Activated naive CD8-positive, alpha-beta T cell treated with anti-CD3 and anti-CD28 coated beads for 36 hours (primary cell): Measurements from ENCODE around the gene CTH. TPM values are rescaled to one million over a fixed set of nuclear protein-coding genes. Genes with fewer than 3 reads are reported as not detected.
"Not testable (repeated sequence)": the region's sequence is repeated elsewhere in the genome, so short reads cannot be mapped to it uniquely, and the experiment has no call there.

Experiments used
- DNase-seq: peaks from one replicate; pipeline ENCODE4 v3.0.0; 2021
- H3K27ac Mint-ChIP-seq: one replicate; pipeline ENCODE4 v1.8.0; 2022; ENCODE audit warnings: mild to moderate bottlenecking, moderate library complexity, mixed read lengths
- H3K27me3 Mint-ChIP-seq: one replicate; pipeline ENCODE4 v1.8.0; 2022; ENCODE audit warnings: mild to moderate bottlenecking, mixed read lengths
- H3K36me3 Mint-ChIP-seq: one replicate; pipeline ENCODE4 v1.8.0; 2021; ENCODE audit warnings: mild to moderate bottlenecking, mixed read lengths
- H3K4me1 Mint-ChIP-seq: one replicate; pipeline ENCODE4 v1.8.0; 2021; ENCODE audit warnings: mixed read lengths
- H3K4me3 Mint-ChIP-seq: one replicate; pipeline ENCODE4 v1.8.0; 2022; ENCODE audit warnings: mild to moderate bottlenecking, moderate library complexity, mixed read lengths
- H3K9me3 Mint-ChIP-seq: one replicate; pipeline ENCODE4 v1.8.0; 2022; ENCODE audit warnings: mixed read lengths
- total RNA-seq, 2 experiments: library from RNA; stranded (reverse); gene quantifications; one replicate each; pipeline ENCODE4 v1.2.3, GENCODE V29; 2021

CTH gene
- total RNA-seq = 10 to 100 TPM; 12.9 to 13.9 TPM

- peak within 1 kb of the TSS; percentile 89 for H3K4me3 Mint-ChIP-seq
- H3K9me3 Mint-ChIP-seq = no peaks in the 10 kb centered on the region
- DNase-seq = peak; percentile 93
- H3K4me1 Mint-ChIP-seq = peaks cover 18% of the 10 kb centered on the region
- no peaks in the 10 kb centered on the region for H3K36me3 Mint-ChIP-seq
- H3K27me3 Mint-ChIP-seq = peaks cover 8% of the 10 kb centered on the region
- H3K27ac Mint-ChIP-seq = peak within 1 kb of the TSS; percentile 81
Observed at GRCh38 chr1:70410604-70411359, at the start of gene CTH. Gene CTH, plus strand, starts transcription at chr1:70411268. Its CDS starts 148 bp downstream, at chr1:70411416.

GRCh38 chr1:70361727-70362398 is 49.2 kb upstream of the CTH start:
- Mint-ChIP-seq H3K27ac (no peak overlapping the region), H3K4me3 (no peak overlapping the region), H3K9me3 (no peaks in the 10 kb centered on the region), H3K4me1 (peaks cover 5% of the 10 kb centered on the region), H3K27me3 (no peaks in the 10 kb centered on the region), H3K36me3 (no peaks in the 10 kb centered on the region)
- DNase-seq = no peak

DNA sequence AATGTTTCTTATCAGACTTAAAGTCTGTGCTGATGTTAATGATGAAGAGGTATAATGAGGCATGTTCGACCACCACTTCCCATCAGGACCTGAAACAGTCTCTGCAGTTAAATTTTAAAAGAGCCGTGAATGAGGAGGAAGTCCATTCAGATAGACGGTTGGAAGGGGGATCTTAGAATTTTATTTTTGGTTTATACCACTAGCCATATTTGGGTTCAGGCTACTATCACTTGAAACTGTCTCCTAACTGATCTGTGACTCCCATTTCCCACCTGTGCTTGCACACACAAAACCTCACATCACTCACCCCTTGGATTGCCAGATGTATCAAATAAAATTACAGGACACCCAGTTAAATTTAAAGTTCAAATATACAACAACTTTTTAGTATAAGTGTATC is 46.6 kb upstream of the CTH start:
- no peak for DNase-seq
- Mint-ChIP-seq H3K4me1 (peaks cover 5% of the 10 kb centered on the region), H3K27me3 (no peaks in the 10 kb centered on the region), H3K9me3 (no peaks in the 10 kb centered on the region), H3K27ac (no peak overlapping the region), H3K36me3 (no peaks in the 10 kb centered on the region), H3K4me3 (no peak overlapping the region)

DNA sequence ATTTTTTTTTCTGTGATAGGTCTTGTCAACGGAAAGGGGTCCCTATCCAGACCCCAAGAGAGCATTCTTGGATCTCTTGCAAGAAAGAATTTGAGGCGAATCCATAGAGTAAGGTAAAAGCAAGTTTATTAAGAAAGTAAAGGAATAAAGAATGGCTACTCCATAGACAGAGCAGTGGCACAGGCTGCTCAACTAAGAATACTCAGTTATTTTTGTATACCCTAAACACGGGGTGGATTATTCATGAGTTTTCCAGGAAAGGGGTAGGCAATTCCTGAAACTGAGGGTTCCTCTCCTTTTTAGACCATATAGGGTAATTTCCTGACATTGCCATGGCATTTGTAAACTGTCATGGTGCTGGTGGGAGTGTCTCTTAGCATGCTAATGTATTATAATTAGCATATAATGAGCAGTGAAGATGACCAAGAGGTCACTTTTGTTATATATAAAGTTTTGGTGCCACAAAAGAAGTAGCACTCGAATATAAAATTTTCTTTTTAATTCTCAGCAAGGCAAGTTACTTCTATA is 44.6 kb upstream of the CTH start:
- H3K4me1 Mint-ChIP-seq, H3K9me3 Mint-ChIP-seq: not testable (repeated sequence)

DNA sequence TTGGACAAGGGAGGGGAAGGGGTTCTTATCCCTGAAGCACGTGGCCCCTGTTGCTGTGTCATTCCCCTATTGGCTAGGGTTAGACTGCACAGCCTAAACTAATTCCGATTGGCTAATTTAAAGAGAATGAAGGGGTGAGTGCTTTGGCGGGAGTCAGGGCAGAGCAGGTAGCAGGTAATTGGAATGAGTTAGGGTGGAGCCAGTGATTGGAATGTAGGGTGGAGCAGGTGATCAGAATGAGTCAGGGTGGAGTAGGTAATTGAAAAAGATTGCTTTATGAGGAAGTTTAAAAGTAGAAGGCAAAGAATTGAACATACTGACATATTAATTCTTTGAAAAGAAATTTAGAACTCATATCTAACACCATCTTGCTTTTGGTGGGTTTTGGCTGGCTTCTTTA is 44.1 kb upstream of the CTH start:
- DNase-seq, H3K4me1 Mint-ChIP-seq, H3K27ac Mint-ChIP-seq, H3K36me3 Mint-ChIP-seq, H3K4me3 Mint-ChIP-seq, H3K27me3 Mint-ChIP-seq, H3K9me3 Mint-ChIP-seq: not testable (repeated sequence)

More for the DNA sequence above, 44.6 kb upstream of the CTH start:
- not testable (repeated sequence) for H3K36me3 Mint-ChIP-seq, DNase-seq, H3K27ac Mint-ChIP-seq, H3K4me3 Mint-ChIP-seq, H3K27me3 Mint-ChIP-seq

DNA sequence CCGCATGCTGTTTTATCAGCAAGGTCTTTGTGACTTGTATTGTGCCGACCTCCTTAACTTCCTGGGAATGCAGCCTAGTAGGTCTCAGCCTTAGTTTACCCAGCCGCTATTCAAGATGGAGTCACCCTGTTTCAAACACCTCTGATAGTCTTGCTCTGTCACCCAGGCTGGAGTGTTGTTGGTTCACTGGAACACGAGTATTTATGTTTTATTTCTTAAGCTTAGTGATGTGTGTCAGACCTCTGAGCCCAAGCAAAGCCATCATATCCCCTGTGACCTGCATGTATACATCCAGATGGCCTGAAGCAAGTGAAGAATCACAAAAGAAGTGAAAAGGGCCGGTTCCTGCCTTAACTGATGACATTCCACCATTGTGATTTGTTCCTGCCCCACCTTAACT is 43.7 kb upstream of the CTH start:
- DNase-seq, H3K9me3 Mint-ChIP-seq, H3K27me3 Mint-ChIP-seq, H3K4me3 Mint-ChIP-seq, H3K36me3 Mint-ChIP-seq, H3K4me1 Mint-ChIP-seq, H3K27ac Mint-ChIP-seq: not testable (repeated sequence)

GRCh38 chr1:70371586-70371985 is 39.5 kb upstream of the CTH start:
- not testable (repeated sequence) for H3K9me3 Mint-ChIP-seq, H3K36me3 Mint-ChIP-seq, H3K4me1 Mint-ChIP-seq, H3K27me3 Mint-ChIP-seq, DNase-seq, H3K27ac Mint-ChIP-seq, H3K4me3 Mint-ChIP-seq

DNA sequence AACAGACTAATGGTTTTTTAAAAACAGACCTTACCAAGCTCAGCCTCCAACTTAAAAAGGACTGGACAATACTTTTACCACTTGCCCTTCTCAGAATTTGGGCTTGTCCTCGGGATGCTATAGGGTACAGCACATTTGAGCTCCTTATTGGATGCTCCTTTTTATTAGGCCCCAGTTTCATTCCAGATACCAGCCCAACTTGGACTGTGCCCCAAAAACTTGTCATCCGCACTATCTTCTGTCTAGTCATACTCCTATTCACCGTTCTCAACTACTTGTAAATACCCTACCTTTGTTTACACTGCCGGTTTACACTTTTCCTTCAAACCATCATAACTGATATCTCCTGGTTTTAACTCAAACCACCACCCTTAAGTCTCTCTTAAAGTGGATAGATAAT is 38.6 kb upstream of the CTH start:
- Mint-ChIP-seq H3K27me3 (no peaks in the 10 kb centered on the region), H3K4me3 (no peak overlapping the region), H3K9me3 (no peaks in the 10 kb centered on the region), H3K36me3 (no peaks in the 10 kb centered on the region), H3K27ac (no peak overlapping the region), H3K4me1 (no peaks in the 10 kb centered on the region)
- no peak for DNase-seq

GRCh38 chr1:70373580-70373979 is 37.5 kb upstream of the CTH start:
- not testable (repeated sequence) for H3K27ac Mint-ChIP-seq, H3K4me3 Mint-ChIP-seq, H3K36me3 Mint-ChIP-seq, H3K4me1 Mint-ChIP-seq, H3K27me3 Mint-ChIP-seq, H3K9me3 Mint-ChIP-seq, DNase-seq

- Mint-ChIP-seq H3K27ac (no peak overlapping the region), H3K4me1 (no peaks in the 10 kb centered on the region), H3K4me3 (no peak overlapping the region), H3K9me3 (no peaks in the 10 kb centered on the region), H3K36me3 (no peaks in the 10 kb centered on the region), H3K27me3 (no peaks in the 10 kb centered on the region)
- DNase-seq = no peak
Observed at GRCh38 chr1:70376196-70376595, 34.9 kb upstream of the CTH start.

DNA sequence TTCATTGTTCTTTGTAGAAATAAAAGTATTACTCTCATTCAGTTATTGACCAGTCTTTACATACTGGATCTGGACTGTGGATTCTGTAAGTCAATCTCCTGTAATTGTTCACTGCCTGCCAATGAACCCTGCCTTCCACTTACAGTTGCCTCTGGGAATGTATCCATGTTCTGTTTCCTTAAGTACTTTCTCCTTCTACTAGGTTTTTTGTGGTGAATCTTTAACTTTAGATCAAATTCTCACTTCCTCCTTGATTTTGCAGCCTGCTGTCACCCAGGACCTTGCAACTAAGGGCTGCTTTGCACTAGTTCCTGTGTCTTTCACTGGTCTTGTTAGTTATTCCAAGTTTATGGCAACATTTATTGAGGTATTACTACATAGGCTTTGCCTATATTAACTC is 28.4 kb upstream of the CTH start:
- Mint-ChIP-seq H3K4me1 (no peaks in the 10 kb centered on the region), H3K4me3 (no peak overlapping the region), H3K9me3 (no peaks in the 10 kb centered on the region), H3K36me3 (no peaks in the 10 kb centered on the region), H3K27ac (no peak overlapping the region), H3K27me3 (no peaks in the 10 kb centered on the region)
- no peak for DNase-seq

- Mint-ChIP-seq H3K4me3 (no peak overlapping the region), H3K27ac (no peak overlapping the region), H3K9me3 (no peaks in the 10 kb centered on the region), H3K27me3 (peaks cover 3% of the 10 kb centered on the region), H3K4me1 (no peaks in the 10 kb centered on the region), H3K36me3 (no peaks in the 10 kb centered on the region)
- DNase-seq = no peak
Observed at GRCh38 chr1:70383483-70383882, 27.6 kb upstream of the CTH start.

GRCh38 chr1:70384542-70384941 is 26.5 kb upstream of the CTH start:
- no peak overlapping the region for H3K27ac Mint-ChIP-seq
- H3K4me3 Mint-ChIP-seq = no peak overlapping the region
- no peaks in the 10 kb centered on the region for H3K36me3 Mint-ChIP-seq
- H3K4me1 Mint-ChIP-seq = no peaks in the 10 kb centered on the region
- DNase-seq = no peak
- H3K9me3 Mint-ChIP-seq = no peaks in the 10 kb centered on the region
- H3K27me3 Mint-ChIP-seq = peaks cover 11% of the 10 kb centered on the region

GRCh38 chr1:70385477-70385876 is 25.6 kb upstream of the CTH start:
- Mint-ChIP-seq H3K4me3 (no peak overlapping the region), H3K4me1 (no peaks in the 10 kb centered on the region), H3K27ac (no peak overlapping the region), H3K36me3 (no peaks in the 10 kb centered on the region), H3K9me3 (no peaks in the 10 kb centered on the region), H3K27me3 (peaks cover 11% of the 10 kb centered on the region)
- DNase-seq = no peak

DNA sequence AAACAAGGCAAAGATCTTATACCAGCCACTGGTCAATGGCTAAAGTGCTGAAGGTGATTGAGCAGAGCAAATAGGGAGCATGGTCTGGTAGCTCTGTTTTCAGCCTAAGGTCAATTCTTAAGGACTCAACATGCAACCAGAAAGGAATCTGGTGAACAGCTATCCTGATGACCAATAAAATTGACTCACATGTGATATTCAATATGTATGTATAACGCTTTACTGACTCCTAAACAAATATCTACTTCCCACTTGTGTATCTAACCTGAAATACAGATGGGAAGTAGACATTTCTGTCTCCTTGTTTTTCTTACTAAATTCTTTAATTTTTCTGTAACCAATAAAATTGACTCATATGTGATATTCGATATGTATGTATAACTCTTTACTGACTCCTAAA is 24.9 kb upstream of the CTH start:
- H3K4me3 Mint-ChIP-seq = no peak overlapping the region
- no peak overlapping the region for H3K27ac Mint-ChIP-seq
- H3K36me3 Mint-ChIP-seq = no peaks in the 10 kb centered on the region
- H3K27me3 Mint-ChIP-seq = peaks cover 11% of the 10 kb centered on the region
- no peak for DNase-seq
- H3K4me1 Mint-ChIP-seq = no peaks in the 10 kb centered on the region
- H3K9me3 Mint-ChIP-seq = no peaks in the 10 kb centered on the region

DNA sequence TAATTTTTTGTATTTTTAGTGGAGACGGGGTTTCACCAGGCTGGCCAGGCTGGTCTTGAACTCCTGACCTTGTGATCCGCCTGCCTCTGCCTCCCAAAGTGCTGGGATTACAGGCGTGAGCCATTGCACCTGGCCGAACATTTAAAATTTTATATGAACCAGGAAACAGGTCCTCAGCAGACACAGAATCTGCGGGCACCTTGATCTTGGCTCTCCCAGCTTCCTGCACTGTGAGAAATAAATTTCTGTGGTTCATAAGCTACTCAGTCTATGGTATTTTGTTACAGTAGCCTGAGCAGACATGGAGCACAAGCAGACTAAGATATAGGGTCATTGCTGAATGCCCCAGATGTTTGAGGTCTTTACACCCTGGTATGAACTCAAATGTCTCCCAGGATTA is 23.6 kb upstream of the CTH start:
- no peak overlapping the region for H3K4me3 Mint-ChIP-seq
- no peak for DNase-seq
- H3K27ac Mint-ChIP-seq = no peak overlapping the region
- peaks cover 11% of the 10 kb centered on the region for H3K27me3 Mint-ChIP-seq
- no peaks in the 10 kb centered on the region for H3K36me3 Mint-ChIP-seq
- H3K9me3 Mint-ChIP-seq = no peaks in the 10 kb centered on the region
- no peaks in the 10 kb centered on the region for H3K4me1 Mint-ChIP-seq
